Omental fat pad (tissue), 4 donors: ENCODE results near the gene USP15. TPM values are rescaled to one million over a fixed set of nuclear protein-coding genes. Genes with fewer than 3 reads are reported as not detected.

ENCODE experiments used
- ATAC-seq: fragments of 150-250 bp; one replicate; pipeline ENCODE4 v1.9.1; 2016; ENCODE audit warnings: mild to moderate bottlenecking, moderate library complexity; ENCODE audit not compliant: low FRiP score
- DNase-seq: peaks from one replicate; pipeline ENCODE4 v3.0.0-alpha.2; 2019; ENCODE audit warnings: low spot score
- total RNA-seq, 4 donors: library from RNA; depleted of rRNA; stranded (reverse); fragments of >200 nt; gene quantifications; one replicate each; pipeline ENCODE4 v1.1.0, GENCODE V29; 2016
- TF ChIP-seq, protein P1 (sequence below), 3 donors: fragments of 450-650 bp; IDR thresholded peaks; one replicate each; pipeline ENCODE4 v1.5.1; 2016 to 2017; ENCODE audit warnings: antibody characterized with exemption in 3 of 3, mild to moderate bottlenecking in 3 of 3, moderate library complexity in 2 of 3

The USP15 gene
- total RNA-seq, 4 donors from 2014 or later, result 80.4 to 159 (median 111) TPM

DNA sequence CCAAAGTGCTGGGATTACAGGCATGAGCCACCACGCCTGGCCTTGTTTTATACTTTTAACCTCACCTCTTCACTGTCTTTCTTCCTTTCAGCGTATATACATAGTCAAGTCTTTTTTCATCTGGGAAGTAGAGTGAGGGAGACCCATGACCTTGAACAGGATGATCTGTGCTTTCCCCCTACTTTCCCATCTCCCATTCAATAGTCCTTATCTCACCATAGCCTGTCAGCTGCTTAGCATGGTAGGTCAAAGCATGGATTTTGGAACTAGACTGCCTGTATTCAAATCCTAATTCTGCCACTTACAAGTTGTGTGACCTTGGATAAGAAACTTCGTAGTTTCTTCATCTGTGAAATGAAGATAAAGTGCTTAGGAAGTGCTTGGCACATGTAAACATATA is 110.0 kb downstream of the USP15 start:
- ATAC-seq (no peak), DNase-seq (no peak)
- TF ChIP-seq, protein P1, sequence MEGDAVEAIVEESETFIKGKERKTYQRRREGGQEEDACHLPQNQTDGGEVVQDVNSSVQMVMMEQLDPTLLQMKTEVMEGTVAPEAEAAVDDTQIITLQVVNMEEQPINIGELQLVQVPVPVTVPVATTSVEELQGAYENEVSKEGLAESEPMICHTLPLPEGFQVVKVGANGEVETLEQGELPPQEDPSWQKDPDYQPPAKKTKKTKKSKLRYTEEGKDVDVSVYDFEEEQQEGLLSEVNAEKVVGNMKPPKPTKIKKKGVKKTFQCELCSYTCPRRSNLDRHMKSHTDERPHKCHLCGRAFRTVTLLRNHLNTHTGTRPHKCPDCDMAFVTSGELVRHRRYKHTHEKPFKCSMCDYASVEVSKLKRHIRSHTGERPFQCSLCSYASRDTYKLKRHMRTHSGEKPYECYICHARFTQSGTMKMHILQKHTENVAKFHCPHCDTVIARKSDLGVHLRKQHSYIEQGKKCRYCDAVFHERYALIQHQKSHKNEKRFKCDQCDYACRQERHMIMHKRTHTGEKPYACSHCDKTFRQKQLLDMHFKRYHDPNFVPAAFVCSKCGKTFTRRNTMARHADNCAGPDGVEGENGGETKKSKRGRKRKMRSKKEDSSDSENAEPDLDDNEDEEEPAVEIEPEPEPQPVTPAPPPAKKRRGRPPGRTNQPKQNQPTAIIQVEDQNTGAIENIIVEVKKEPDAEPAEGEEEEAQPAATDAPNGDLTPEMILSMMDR (IDR thresholded peaks at IDR 0.05), result no peak

DNA sequence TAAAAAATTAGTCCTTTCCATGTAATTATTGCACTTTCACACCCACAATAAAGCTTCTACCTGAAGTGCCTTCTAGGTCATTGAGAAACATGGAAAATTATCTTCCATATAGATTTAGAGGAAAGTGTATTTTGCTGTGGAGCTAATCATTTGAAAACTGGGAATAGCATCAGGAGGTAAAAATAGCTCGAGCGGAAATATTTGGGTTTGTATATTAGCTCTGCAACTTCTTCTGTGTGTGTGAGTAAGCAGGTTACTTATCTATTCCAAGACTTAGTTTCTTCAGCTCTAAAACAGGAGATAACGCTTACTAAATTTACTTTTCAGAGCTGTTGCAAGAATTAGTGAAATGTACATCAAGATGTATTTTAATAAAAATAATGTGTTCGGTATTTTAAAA is 111.5 kb downstream of the USP15 start:
- TF ChIP-seq, protein P1 (IDR thresholded peaks at IDR 0.05), result no peak
- no peak for ATAC-seq
- no peak for DNase-seq

DNA sequence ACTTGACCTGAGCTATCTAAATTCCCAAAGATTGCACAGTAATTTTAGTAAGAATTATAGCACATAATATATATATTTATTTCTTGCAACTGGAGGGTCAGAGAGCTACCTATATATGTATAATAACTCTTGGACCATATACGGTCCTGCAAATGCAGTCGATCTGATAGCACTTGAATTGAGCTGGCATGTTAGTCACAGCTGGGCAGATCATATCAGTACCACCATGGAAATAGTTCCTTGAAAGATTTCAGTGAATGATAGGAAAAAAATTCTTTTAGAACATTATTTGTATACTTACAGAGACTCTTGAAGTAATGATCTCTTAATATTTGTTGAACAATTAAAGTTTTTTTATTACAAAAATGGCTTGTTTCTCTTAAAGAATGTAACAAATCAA is 111.9 kb downstream of the USP15 start:
- TF ChIP-seq, protein P1 (IDR thresholded peaks at IDR 0.05), result no peak
- DNase-seq (no peak), ATAC-seq (no peak)

DNA sequence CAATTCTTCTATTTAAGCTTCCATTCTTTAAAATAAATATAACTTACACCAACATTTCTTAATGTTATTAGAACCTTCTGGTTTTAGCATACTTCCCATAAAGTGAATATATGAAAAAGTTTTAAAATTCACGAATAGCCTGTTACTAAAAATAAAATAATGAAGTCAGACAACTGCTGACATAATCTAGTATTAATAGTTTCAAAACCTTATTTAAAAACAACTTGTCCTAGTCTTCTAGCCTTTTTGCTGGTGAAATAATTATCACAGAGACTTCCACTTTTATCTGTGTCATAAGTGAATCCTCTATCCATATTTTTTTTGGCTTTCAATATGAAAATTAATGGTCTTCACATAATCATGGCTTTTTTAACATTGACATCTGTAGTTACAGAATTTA is 112.6 kb downstream of the USP15 start:
- ATAC-seq, result no peak
- DNase-seq, result no peak
- TF ChIP-seq, protein P1 (IDR thresholded peaks at IDR 0.05), result no peak

DNA sequence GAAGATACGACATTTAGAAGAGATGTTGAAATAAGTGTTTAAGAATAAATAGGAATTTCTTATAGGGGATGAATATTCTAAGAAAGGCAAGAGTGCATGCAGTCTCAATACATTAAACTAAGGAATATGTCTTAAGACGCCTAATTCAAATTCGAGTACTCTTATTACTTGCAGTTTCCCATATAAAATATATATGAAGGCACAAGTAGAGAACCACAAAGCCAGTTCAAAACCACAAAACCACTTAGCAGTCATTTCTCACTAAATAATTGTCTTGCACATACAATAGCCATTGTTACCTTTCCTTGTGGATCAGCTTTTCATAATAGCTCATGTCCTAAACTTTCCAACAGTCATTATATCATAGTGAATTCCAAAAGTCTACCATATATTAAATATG is 115.4 kb downstream of the USP15 start:
- no peak for DNase-seq
- no peak for ATAC-seq
- TF ChIP-seq, protein P1 (IDR thresholded peaks at IDR 0.05), result no peak

DNA sequence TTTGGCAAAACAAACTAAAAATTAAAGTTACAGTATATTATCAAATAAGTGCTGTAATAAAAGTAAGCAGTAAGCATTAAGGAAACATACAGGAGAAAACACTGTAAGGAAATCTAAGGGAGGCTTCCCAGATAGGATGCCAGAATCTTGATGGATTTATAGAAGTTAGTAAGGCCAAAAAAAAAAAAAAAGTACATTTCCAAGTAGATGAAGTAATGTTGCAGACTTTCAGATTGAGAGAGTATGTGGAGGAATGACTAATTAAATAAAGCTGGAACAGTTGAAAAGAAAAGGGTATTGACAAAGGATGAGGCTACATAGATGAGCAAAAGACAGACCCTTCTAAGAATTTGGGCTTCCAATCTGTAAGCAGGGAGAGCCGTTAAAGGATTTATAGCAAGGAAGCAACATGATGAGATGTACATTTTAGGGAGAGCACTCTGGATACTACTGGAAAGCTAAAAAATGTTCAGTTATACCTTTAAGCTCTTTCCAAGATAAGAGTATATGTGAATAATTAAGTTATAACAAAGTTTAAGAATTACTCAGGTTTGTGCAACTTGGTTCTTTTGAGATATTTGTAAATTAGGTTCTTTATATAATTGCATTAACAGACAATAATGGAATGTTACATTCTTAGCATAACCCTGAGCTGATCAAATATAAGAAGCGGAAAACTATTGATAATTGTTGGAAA is 119.0 kb downstream of the USP15 start:
- ATAC-seq, result no peak
- DNase-seq, result no peak
- TF ChIP-seq, protein P1 (IDR thresholded peaks at IDR 0.05), result no peak

DNA sequence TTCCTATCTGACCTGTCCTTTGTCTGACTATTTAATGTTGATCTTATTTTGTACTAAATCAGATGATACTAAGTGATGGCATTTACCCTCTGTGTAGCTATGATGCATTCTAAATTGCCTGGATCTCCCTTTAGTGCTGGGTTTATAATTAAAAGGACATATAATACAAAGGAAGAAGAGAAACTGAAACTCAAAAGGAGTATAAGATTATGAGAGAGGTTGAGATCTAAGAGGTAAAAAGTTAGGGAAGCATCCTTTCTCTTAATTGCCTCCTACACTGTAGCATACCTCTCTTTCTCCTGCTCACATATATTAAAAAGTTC is 119.5 kb downstream of the USP15 start:
- no peak for ATAC-seq
- TF ChIP-seq, protein P1 (IDR thresholded peaks at IDR 0.05), result no peak
- DNase-seq, result no peak
